HG02678 (cell line): ENCODE data around the gene ZKSCAN8.

Experiments used
- ATAC-seq: cut with Tn5 transposase; IDR thresholded peaks from one replicate; pipeline ENCODE4 v1.9.1; 2021; ENCODE audit warnings: mild to moderate bottlenecking, moderate library complexity; ENCODE audit not compliant: unreplicated experiment

ZKSCAN8 gene

GRCh38 chr6:28137505-28137981, 4.1 kb upstream of the ZKSCAN8 start:
- ATAC-seq = peak; percentile 33

- ATAC-seq = no peak
Measured at GRCh38 chr6:28139860-28140543, 1.7 kb upstream of the ZKSCAN8 start.

GRCh38 chr6:28140616-28141015, 1.1 kb upstream of the ZKSCAN8 start:
- no peak for ATAC-seq

DNA sequence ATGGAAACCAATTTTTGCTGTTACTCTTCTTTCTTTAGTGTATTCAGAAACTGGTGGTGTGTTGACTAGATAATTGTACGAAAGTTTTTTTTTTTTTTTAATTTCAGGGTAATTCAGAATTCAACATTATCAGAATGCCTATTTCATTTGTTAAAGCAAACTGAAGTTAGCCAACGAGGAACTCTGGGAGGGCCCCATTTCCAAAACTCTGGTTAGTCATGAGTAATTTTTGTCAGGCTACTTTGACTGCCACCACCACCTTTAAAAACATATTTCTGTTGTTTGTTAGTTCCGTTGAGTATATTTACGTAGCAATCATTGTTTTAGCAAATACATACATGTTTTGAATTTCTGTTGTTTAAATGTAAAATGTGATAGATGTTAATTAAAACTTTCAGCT, 763 bp downstream of the ZKSCAN8 start:
- no peak for ATAC-seq

DNA sequence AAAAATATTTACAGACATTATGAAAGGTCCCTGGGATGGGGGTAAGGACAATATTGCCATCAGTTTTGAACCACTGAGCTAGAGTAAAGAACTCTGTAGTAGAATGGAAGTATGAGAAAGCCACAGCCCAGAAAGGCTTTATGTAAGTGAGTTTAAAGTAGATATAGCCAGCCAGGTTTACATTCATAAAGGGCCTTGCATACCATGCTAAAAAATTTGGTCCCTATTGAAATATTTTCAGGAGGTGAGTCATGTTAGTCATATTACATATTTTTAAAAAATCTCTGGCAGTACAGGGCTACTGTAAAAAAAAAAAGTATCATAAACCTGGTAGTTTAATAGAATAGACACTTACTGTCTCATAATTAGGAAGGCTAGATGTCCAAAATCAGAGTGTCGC, 3.5 kb downstream of the ZKSCAN8 start:
- ATAC-seq = no peak

DNA sequence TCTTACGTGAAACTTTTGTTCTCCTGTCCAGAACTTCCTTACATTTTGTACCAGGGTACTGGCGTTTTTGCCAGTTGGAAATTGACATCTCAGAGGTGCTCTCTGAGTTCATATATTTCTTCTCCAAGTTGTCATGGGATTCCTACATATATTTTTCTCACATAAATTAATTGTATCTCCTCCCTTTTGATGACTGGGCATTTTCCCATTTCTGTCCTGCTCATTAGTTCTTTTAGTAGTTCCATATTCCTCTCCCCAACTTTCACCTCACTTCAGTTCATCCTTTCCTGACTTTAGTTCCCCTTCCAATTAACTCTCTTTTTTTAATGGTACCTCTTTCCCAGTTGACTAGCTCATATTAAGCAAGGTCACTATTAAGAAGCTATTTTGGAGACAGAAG, 10.8 kb downstream of the ZKSCAN8 start:
- ATAC-seq = no peak

DNA sequence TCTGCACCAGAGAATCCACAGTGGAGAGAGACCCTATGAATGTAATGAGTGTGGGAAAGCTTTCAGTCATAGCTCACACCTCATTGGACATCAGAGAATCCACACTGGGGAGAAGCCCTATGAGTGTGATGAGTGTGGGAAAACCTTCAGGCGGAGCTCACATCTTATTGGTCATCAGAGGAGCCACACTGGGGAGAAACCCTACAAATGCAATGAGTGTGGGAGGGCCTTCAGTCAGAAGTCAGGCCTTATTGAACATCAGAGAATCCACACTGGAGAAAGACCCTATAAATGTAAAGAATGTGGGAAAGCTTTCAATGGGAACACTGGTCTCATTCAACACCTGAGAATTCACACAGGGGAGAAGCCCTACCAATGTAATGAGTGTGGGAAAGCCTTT, 11.9 kb downstream of the ZKSCAN8 start:
- no peak for ATAC-seq

- ATAC-seq = no peak
Measured at GRCh38 chr6:28154357-28154756, 12.7 kb downstream of the ZKSCAN8 start.

GRCh38 chr6:28158318-28158717, 16.6 kb downstream of the ZKSCAN8 start:
- no peak for ATAC-seq

DNA sequence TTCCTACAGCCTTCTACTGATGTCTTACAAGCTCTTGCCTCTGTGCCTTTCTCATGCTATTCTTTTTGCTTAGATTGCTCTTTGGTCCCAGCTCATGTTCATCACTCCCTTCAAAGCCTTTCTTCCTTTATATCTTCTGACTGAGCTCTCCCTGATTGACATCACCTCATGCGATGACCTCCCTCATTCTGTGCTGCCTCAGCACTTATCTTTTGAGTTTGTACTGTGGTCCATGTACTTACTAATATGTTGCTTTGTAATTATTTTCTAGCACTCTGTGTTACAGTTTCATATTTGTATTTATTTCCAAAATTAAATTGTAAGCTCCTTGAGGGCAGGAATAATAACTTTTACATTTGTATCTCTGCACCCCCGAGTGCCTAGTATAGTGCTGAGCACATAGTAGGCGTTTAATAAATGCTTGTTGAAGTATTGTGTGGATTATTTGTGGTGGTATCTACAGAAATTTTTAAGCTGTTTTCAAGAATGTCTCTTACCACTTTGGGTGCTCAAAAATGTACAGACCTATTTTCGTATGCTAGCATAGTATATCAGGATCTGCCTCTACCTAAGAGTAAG, 17.4 kb downstream of the ZKSCAN8 start:
- no peak for ATAC-seq

DNA sequence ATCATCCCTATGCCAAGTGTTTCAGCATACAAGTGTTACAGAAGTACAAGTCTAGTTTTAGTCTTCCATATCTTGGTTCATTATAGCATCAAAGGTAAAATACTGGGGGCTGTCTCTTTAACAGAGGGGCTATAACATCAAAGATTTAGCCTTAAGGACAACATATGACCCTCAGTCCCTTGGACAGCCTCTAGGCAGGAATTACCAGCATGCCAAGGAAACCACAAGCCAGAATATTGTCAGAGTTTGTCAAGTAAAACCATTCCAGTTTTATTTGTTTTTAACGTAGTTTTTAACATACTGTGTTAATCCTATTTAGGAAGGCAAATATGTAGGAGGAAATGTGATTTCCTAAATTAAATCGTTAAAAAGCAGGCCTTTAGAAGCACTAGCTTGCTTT, 18.6 kb downstream of the ZKSCAN8 start:
- ATAC-seq = no peak

DNA sequence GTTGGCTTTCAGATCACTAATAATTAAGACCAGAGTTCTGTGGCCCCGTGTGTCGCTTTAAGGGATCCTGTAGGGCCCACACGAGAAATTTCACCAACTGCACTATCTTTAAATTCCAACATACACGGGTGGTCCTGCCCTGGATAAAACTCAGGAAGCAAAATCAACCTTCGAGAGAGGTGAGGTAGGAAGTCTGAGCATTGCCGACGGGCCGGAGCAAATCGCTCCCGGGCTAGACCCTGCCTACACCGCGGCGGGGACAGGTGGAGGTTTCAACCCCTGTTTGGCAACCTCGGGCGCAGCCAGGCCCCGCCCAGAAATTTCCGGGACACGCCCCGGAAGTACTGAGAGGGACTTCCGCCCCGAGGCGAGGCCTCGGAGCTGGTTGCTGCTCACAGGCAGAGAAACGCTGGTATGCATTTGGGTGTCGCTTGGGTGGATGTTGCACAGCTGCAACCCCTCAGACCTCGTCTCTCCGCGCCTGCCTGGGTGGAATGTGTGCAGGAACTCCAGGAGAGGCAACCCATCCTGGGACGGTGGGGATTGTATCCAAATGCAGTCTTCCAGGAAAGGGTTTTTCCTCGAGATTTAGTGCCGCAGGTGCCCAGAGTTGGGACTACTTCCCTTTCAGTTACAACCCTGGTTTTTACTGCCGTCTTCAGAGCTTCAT, 19.9 kb downstream of the ZKSCAN8 start:
- ATAC-seq = peak; percentile 99

GRCh38 chr6:28165563-28165962, 23.9 kb downstream of the ZKSCAN8 start:
- ATAC-seq = no peak

DNA sequence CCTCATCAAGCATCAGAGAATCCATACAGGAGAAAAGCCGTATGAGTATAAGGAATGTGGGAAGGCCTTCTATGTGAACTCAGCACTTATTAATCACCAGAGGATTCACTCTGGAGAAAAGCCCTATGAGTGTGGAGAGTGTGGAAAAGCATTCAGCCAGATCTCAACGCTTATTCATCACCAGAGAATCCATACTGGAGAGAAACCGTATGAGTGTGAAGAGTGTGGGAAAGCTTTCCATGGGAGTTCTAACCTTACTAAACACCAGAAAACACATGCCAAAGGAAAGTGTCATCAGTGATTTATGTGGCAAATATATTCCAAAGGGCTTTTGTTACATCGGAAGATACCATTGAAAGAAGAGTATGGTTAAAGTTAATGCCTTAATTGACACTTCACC, 25.4 kb downstream of the ZKSCAN8 start:
- ATAC-seq = no peak

GRCh38 chr6:28167926-28168325, 26.2 kb downstream of the ZKSCAN8 start:
- no peak for ATAC-seq

GRCh38 chr6:28171271-28171670, 29.6 kb downstream of the ZKSCAN8 start:
- ATAC-seq = no peak

GRCh38 chr6:28172006-28172405, 30.3 kb downstream of the ZKSCAN8 start:
- no peak for ATAC-seq

DNA sequence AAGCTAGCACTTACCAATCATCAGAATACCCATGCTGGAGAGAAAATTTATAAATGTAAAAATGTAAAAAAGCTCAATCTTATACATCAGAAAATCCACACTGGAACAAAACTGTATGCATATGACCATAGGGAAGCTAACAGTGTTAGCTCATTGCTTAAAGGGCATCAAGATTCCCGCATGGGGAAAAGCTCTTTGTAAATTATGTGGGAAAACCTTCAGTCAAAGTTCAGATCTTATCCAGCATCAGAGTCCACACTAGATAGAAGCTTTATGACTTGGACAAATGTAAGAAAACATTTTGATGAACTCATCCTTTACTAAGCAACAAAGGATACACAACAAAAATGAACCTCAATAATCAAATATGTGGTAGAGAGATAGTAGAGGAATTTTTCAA, 34.7 kb downstream of the ZKSCAN8 start:
- no peak for ATAC-seq

DNA sequence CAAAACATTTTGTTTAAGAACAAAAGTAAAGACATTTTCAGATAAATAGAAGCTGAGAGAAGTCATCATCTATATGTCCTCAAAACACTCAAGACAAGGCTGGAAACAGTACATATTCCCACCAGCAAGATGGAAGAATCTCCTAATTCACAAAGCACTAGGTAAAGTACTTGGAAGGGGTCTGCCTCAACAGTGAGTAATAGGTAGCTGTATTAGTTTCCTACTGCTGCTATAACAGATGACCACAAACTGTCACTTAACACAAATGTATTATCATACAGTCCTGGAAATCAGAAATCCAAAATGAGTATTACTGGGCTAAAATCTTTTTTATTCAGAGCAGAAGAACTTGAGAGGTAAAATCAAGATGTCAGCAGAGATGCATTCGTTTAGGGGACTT, 40.6 kb downstream of the ZKSCAN8 start:
- ATAC-seq = no peak

DNA sequence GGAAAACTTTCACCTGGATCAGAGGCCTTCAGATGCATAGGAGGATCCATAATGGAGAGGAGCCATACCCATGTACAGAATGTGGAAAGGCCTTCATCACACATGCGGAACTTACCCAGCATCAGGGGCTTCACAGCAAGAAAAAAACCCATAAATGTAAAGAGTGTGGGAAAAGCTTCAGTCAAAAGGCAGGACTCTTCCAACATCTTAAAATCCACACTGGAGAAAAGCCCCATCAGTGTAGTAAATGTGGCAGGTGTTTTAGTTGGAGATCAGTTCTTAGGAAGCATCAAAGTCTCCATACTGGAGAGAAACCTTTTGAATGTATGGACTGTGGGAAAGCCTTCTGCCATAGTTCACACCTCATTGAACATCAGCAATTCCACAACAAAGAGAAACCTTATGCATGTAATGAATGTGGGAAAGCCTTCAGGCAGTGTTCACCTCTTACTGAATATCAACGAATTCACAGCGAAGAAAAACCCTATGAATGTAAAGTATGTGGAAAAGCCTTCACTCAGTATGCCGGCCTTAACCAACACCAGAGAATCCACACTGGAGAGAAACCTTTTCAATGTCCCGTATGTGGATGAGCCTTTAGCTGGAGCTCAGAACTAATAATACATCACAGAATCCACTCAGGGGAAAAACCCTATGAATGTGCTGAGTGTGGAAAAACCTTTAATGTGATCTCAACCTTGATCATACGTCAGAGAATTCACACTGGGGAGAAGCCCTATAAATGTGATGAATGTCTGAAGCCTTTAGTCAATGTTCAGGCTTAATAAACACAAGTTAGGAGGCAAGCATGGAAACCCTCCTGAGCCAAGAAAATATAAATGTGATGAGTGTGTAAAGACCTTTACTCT, 46.7 kb downstream of the ZKSCAN8 start:
- no peak for ATAC-seq

DNA sequence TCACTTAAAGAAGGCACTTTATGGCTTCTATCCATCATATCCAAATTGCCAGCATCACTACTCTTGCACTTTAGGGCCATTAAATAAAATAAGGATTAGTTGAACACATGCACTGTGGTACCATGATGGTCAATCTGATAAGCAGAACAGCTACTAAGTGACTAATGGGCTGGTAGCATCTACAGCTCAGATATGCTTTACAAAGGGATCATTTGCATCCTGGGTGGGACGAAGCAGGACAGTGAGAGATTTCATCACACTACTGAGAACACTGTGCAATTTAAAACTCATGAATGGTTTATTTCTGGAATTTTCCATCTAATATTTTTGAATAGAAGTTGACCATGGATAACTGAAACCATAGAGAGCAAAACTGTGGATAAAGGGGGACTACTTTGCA, 58.3 kb downstream of the ZKSCAN8 start:
- no peak for ATAC-seq
